Ascending aorta (tissue), 2 donors: Measurements from ENCODE around the gene MMP2. TPM values are rescaled to one million over a fixed set of nuclear protein-coding genes. Genes with fewer than 3 reads are reported as not detected.

Experiments used
- DNase-seq, 2 donors: peaks; one replicate each; pipeline ENCODE4 v3.0.0-alpha.2; 2019; ENCODE audit warnings: low spot score in 2 of 2
- H3K27ac ChIP-seq, 2 donors: fragments of 200-600 bp; sonication (generic); one replicate each; pipeline ENCODE4 v1.5.1; 2016 to 2017; ENCODE audit warnings: mild to moderate bottlenecking in 1 of 2
- H3K27me3 ChIP-seq: fragments of 200-600 bp; sonication (generic); one replicate; pipeline ENCODE4 v1.5.1; 2017
- H3K36me3 ChIP-seq, 2 donors: fragments of 200-600 bp; sonication (generic); one replicate each; pipeline ENCODE4 v1.5.1; 2016
- H3K4me1 ChIP-seq, 2 donors: fragments of 200-600 bp; sonication (generic); one replicate each; pipeline ENCODE4 v1.5.1; 2016 to 2017; ENCODE audit warnings: mild to moderate bottlenecking in 1 of 2
- H3K4me3 ChIP-seq, 2 donors: fragments of 200-600 bp; sonication (generic); one replicate each; pipeline ENCODE4 v1.5.1; 2016 to 2017; ENCODE audit warnings: mild to moderate bottlenecking in 1 of 2
- H3K9me3 ChIP-seq, 2 donors: fragments of 200-600 bp; sonication (generic); one replicate each; pipeline ENCODE4 v1.5.1; 2016
- CTCF ChIP-seq, 3 experiments: fragments of 200-600 bp in 2 of 3; fragments of 450-650 bp in 1 of 3; sonication (generic) in 2 of 3; IDR thresholded peaks; one replicate each; pipeline ENCODE4 v1.5.1; 2016 to 2019; ENCODE audit warnings: antibody characterized with exemption in 3 of 3, mild to moderate bottlenecking in 1 of 3, moderate library complexity in 1 of 3
- intact Hi-C: fragments of 100-400 bp; cut with DNase I; formaldehyde crosslinking; loops from one replicate; pipeline ENCODE4 v1.15.1; 2023
- total RNA-seq: library from RNA; depleted of rRNA; stranded (reverse); fragments of >200 nt; gene quantifications from one replicate; pipeline ENCODE4 v1.1.0, GENCODE V29; 2016

MMP2 gene
- total RNA-seq, 1 donor from 2014 or later = 325 TPM

- intact Hi-C loops = no loop called here
- H3K36me3 ChIP-seq = peaks cover 36 to 62% of the 10 kb centered on the region in 2 donors
Measured at GRCh38 chr16:55496509-55497145, 17.6 kb downstream of the MMP2 start.

GRCh38 chr16:55497558-55497957, 18.6 kb downstream of the MMP2 start:
- H3K27me3 ChIP-seq = no peaks in the 10 kb centered on the region
- no peak overlapping the region for H3K4me3 ChIP-seq
- peaks cover 32 to 57% of the 10 kb centered on the region in 2 donors for H3K36me3 ChIP-seq
- no peak for DNase-seq
- H3K27ac ChIP-seq = no peak overlapping the region
- H3K4me1 ChIP-seq = peaks cover 0 to 22% of the 10 kb centered on the region in 2 donors
- intact Hi-C loops = no loop called here
- no peak for TF ChIP-seq CTCF (IDR thresholded peaks at IDR 0.05)
- no peaks in the 10 kb centered on the region for H3K9me3 ChIP-seq

More at GRCh38 chr16:55496509-55497145, 17.6 kb downstream of the MMP2 start:
- Histone ChIP-seq H3K27me3 (no peaks in the 10 kb centered on the region), H3K9me3 (no peaks in the 10 kb centered on the region), H3K4me1 (peaks cover 0 to 16% of the 10 kb centered on the region in 2 donors), H3K4me3 (no peak overlapping the region), H3K27ac (no peak overlapping the region)
- no peak for TF ChIP-seq CTCF (IDR thresholded peaks at IDR 0.05)
- DNase-seq = peak in 1 of 2 donors; percentile 33

- TF ChIP-seq CTCF (IDR thresholded peaks at IDR 0.05) = no peak
- H3K36me3 ChIP-seq = peaks cover 28 to 55% of the 10 kb centered on the region in 2 donors
- H3K4me1 ChIP-seq = peaks cover 3 to 23% of the 10 kb centered on the region in 2 donors
- intact Hi-C loops = no loop called here
- no peaks in the 10 kb centered on the region for H3K27me3 ChIP-seq
- no peak overlapping the region for H3K27ac ChIP-seq
- H3K9me3 ChIP-seq = no peaks in the 10 kb centered on the region
- no peak for DNase-seq
- H3K4me3 ChIP-seq = no peak overlapping the region
Measured at GRCh38 chr16:55498101-55498500, 19.1 kb downstream of the MMP2 start.

GRCh38 chr16:55499281-55499680, 20.3 kb downstream of the MMP2 start:
- intact Hi-C loops = no loop called here
- no peak overlapping the region for H3K4me3 ChIP-seq
- DNase-seq = peak in 1 of 2 donors; percentile 35
- no peak for TF ChIP-seq CTCF (IDR thresholded peaks at IDR 0.05)
- no peaks in the 10 kb centered on the region for H3K27me3 ChIP-seq
- peaks cover 27 to 53% of the 10 kb centered on the region in 2 donors for H3K36me3 ChIP-seq
- H3K4me1 ChIP-seq = peaks cover 3 to 23% of the 10 kb centered on the region in 2 donors
- peak overlapping the region; percentile 65 to 67 for H3K27ac ChIP-seq
- H3K9me3 ChIP-seq = no peaks in the 10 kb centered on the region

GRCh38 chr16:55499951-55500529, 21.0 kb downstream of the MMP2 start:
- Histone ChIP-seq H3K4me3 (no peak overlapping the region), H3K27ac (peak overlapping the region; percentile 65 to 67), H3K36me3 (peaks cover 27 to 56% of the 10 kb centered on the region in 2 donors), H3K27me3 (no peaks in the 10 kb centered on the region), H3K4me1 (peaks cover 3 to 23% of the 10 kb centered on the region in 2 donors), H3K9me3 (no peaks in the 10 kb centered on the region)
- intact Hi-C loops = loop anchor here (5.0 to 10.0 kb wide), 2 partner anchors 33 to 1995 kb away; partner anchors contain the start of gene AKTIP
- no peak for TF ChIP-seq CTCF (IDR thresholded peaks at IDR 0.05)
- DNase-seq = peak in 1 of 2 donors; percentile 72
